ENCODE measurements around the gene EFNA4.
A peak's percentile ranks its signal among the peaks of the same experiment; 100 is the strongest.

EFNA4 gene

GRCh38 chr1:155078469-155079209 lies 15.1 kb downstream of the EFNA4 start, which contains the start of gene EFNA3 (continued):
- TF ChIP-seq KLF8 (tag by site-specific recombination; IDR thresholded peaks at IDR 0.05) (0 out of 2 replicates have a peak, but pooled peaks have one; percentile 43), ZNF174 (tag by site-specific recombination; IDR thresholded peaks at IDR 0.05) (no peak), ZFHX2 (tag by site-specific recombination; conservative IDR thresholded peaks at IDR 0.05) (peak; percentile 82), KLF7 (tag by site-specific recombination; IDR thresholded peaks at IDR 0.05; ENCODE audit: borderline replicate concordance) (no peak), ZBTB44 (tag by site-specific recombination; IDR thresholded peaks at IDR 0.05) (no peak), GFI1B (tag by site-specific recombination; IDR thresholded peaks at IDR 0.05) (no peak), SCRT2 (tag by site-specific recombination; IDR thresholded peaks at IDR 0.05) (no peak), ZNF138 (tag by site-specific recombination; IDR thresholded peaks at IDR 0.05; ENCODE audit: borderline replicate concordance) (no peak), ZNF426 (tag by site-specific recombination; IDR thresholded peaks at IDR 0.05) (no peak), ZBTB10 (tag by site-specific recombination; IDR thresholded peaks at IDR 0.05) (no peak), ZNF521 (tag by site-specific recombination; IDR thresholded peaks at IDR 0.05) (no peak), ZNF404 (tag by site-specific recombination; IDR thresholded peaks at IDR 0.05) (no peak), GLI4 (tag by site-specific recombination; IDR thresholded peaks at IDR 0.05) (no peak), INSM2 (tag by site-specific recombination; IDR thresholded peaks at IDR 0.05) (no peak)

GRCh38 chr1:155079210-155079486 lies 15.6 kb downstream of the EFNA4 start:
- H3K27ac ChIP-seq (ENCODE audit: extremely low read depth, low read depth, low read length) = no peak overlapping the region; the same call in 1 of the 2 replicates
- no peaks in the 10 kb centered on the region for H3K36me3 ChIP-seq (ENCODE audit: control insufficient read depth in 2 of 2, insufficient read depth in 1 of 2, low read length in 2 of 2)
- ChIA-PET CTCF (interaction anchor here (0.7 to 1.7 kb wide), 7 partner anchors 10 to 600 kb away, joined by 3 to 6 read pairs (median 3); partner anchors contain the start of gene EFNA4), POLR2A (interaction anchor here (0.6 to 2.6 kb wide), 6 partner anchors 15 to 143 kb away, joined by 3 to 8 read pairs (median 6); partner anchors contain the start of genes ADAM15, EFNA4 and PMVK)
- no peaks in the 10 kb centered on the region for H3K9me3 ChIP-seq (ENCODE audit: control insufficient read depth, insufficient read depth, low read depth, low read length)
- TF ChIP-seq GLIS2 (tag by site-specific recombination; IDR thresholded peaks at IDR 0.05) (peak; percentile 76), ZNF341 (tag by site-specific recombination; IDR thresholded peaks at IDR 0.05; ENCODE audit: low read depth) (peak; percentile 61), ZFP41 (tag by site-specific recombination; IDR thresholded peaks at IDR 0.05; ENCODE audit: borderline replicate concordance) (no peak)
- H3K4me3 ChIP-seq (ENCODE audit: low read depth, low read length) = peak overlapping the region; percentile 44
- H3K4me1 ChIP-seq (ENCODE audit: control insufficient read depth, insufficient read depth, low read length) = peaks cover 9% of the 10 kb centered on the region; the same call in 1 of the 2 replicates
